Tibial nerve (tissue), 4 donors: ENCODE results near the gene SUGP2. TPM values are rescaled to one million over a fixed set of nuclear protein-coding genes. Genes with fewer than 3 reads are reported as not detected.
A peak's percentile ranks its signal among the peaks of the same experiment; 100 is the strongest.

ENCODE experiments used
- DNase-seq, 2 donors: peaks; one replicate each; pipeline ENCODE4 v3.0.0-alpha.2; 2019; ENCODE audit warnings: low spot score in 2 of 2
- H3K27ac ChIP-seq, 4 donors: fragments of 200-600 bp; sonication (generic) in 3 of 4; one replicate each; pipeline ENCODE4 v1.5.1; 2017 to 2019; ENCODE audit warnings: mild to moderate bottlenecking in 1 of 4
- H3K27me3 ChIP-seq, 2 donors: fragments of 200-600 bp; sonication (generic) in 1 of 2; one replicate each; pipeline versions ENCODE4 v1.5.1 to v1.6.0; 2017 to 2019
- H3K36me3 ChIP-seq, 3 donors: fragments of 200-600 bp; sonication (generic); one replicate each; pipeline ENCODE4 v1.5.1; 2018 to 2019
- H3K4me1 ChIP-seq, 4 donors: fragments of 200-600 bp; sonication (generic) in 3 of 4; one replicate each; pipeline ENCODE4 v1.5.1; 2017 to 2019
- H3K4me3 ChIP-seq, 4 donors: fragments of 200-600 bp; sonication (generic) in 3 of 4; one replicate each; pipeline ENCODE4 v1.5.1; 2017 to 2019; ENCODE audit warnings: mild to moderate bottlenecking in 1 of 4, moderate library complexity in 1 of 4
- H3K9me3 ChIP-seq, 4 donors: fragments of 200-600 bp; sonication (generic) in 3 of 4; one replicate each; pipeline ENCODE4 v1.5.1; 2017 to 2019
- CTCF ChIP-seq, 5 experiments: fragments of 200-600 bp in 3 of 5; fragments of 450-650 bp in 2 of 5; sonication (generic) in 3 of 5; IDR thresholded peaks; one replicate each; pipeline ENCODE4 v1.5.1; 2016 to 2019; ENCODE audit warnings: antibody characterized with exemption in 5 of 5, mild to moderate bottlenecking in 3 of 5, moderate library complexity in 2 of 5
- EP300 ChIP-seq, 2 donors: sonication (generic); formaldehyde crosslinking; IDR thresholded peaks; one replicate each; pipeline ENCODE4 v1.6.1; 2017; ENCODE audit warnings: antibody characterized with exemption in 2 of 2, mild to moderate bottlenecking in 1 of 2
- POLR2A ChIP-seq, 2 donors: fragments of 450-650 bp; IDR thresholded peaks; one replicate each; pipeline ENCODE4 v1.6.1; 2017; ENCODE audit warnings: antibody characterized with exemption in 2 of 2, mild to moderate bottlenecking in 2 of 2, moderate library complexity in 2 of 2
- WGBS, 2 donors: methylation state at CpG; one replicate each; pipeline ENCODE4 v1.1.5; 2018; 5-methylcytosine and 5-hydroxymethylcytosine counted together
- total RNA-seq, 4 donors: library from RNA; depleted of rRNA; stranded (reverse); fragments of >200 nt; gene quantifications; one replicate each; pipeline ENCODE4 v1.1.0, GENCODE V29; 2016

SUGP2 gene
- total RNA-seq, 4 donors from 2014 or later: 50.8 to 95.1 (median 65.1) TPM

DNA sequence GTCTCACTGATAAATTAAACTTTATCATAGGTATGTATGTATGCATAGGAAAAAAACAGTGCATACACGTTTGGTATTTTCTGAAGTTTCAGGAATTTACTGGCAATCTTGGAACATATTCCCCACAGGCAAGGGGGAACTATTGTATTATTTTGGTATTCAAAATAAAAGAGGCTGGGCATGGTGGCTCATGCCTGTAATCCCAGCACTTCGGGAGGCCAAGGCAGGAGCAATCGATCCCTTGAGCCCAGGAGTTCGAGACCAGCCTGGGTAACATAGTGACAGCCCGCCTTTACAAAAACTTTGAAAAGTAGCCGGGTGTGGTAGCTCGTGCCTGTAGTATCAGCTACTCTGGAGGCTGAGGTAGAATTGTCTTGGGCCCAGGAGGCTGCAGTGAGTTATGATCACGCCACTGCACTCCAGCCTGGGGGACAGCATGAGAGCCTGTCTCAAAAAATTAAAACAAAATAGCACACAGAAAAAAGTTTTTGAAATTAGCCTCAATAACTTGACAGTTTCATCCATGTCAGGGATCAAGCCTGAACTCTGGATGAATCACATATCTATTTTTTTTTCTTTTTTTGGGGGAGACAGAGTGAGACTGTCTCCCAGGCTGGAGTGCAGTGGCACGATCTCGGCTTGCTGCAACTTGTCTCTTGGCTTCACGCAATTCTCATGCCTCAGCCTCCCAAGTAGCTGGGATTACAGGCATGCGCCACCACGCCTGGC is 63.2 kb downstream of the SUGP2 start:
- H3K27ac ChIP-seq: peak overlapping the region; percentile 49 to 89 (median 73)
- H3K4me3 ChIP-seq: no peak overlapping the region
- no peaks in the 10 kb centered on the region for H3K9me3 ChIP-seq
- no peak for TF ChIP-seq EP300 (IDR thresholded peaks at IDR 0.05)
- TF ChIP-seq CTCF (IDR thresholded peaks at IDR 0.05): no peak
- TF ChIP-seq POLR2A (IDR thresholded peaks at IDR 0.05): no peak
- H3K36me3 ChIP-seq: no peaks in the 10 kb centered on the region
- no peaks in the 10 kb centered on the region for H3K27me3 ChIP-seq
- 62 to 69% methylated on average over 13 of the region's 13 CpGs for WGBS, 2 donors
- peaks cover 0 to 36% (median 10%) of the 10 kb centered on the region in 4 donors for H3K4me1 ChIP-seq
- no peak for DNase-seq

DNA sequence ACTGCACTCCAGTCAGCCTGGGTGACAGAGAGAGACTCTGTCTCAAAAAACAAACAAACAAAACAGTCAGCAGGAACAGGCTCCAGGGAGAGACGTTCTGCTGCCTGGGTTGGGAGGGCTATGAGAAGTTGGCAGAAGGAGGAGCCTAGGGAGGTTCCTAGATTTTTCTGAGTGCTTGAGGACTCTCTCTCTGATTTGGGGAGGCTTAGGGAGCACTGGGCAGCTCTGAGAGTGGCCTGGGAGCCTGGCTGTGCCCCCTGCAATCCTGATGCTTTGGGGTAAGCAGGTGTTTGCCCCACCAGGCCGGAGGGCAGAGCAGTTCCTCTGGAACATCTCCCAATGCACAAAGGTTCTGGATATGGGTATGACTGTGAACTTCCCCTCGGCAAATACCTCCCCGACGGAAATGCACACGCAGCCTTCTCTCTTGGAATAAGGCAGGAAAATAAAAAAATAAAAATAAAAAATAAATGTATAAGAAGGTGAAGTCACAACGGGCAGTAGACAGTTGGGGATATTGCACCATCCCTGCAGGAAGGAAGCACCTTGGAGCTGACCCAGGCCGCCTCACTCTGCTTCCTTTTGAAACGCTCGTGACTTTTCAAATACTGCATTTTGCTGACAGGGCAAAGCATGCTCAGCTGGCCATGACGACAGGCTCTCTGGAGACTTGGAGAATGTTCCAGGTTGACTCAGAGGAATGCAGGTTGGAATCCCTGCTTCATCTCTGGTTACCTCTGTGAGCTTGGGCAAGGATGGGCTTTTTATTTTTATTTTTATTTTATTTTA is 65.8 kb downstream of the SUGP2 start:
- TF ChIP-seq CTCF (IDR thresholded peaks at IDR 0.05) (no peak), EP300 (IDR thresholded peaks at IDR 0.05) (peak; percentile 76 to 78)
- H3K4me3 ChIP-seq: no peak overlapping the region
- peaks cover 0 to 13% of the 10 kb centered on the region in 2 donors for H3K27me3 ChIP-seq
- peak overlapping the region; percentile 52 to 89 (median 72) for H3K27ac ChIP-seq
- H3K9me3 ChIP-seq: no peaks in the 10 kb centered on the region
- WGBS, 2 donors: 37 to 46% methylated on average over 11 of the region's 11 CpGs
- H3K4me1 ChIP-seq: peaks cover 0 to 30% (median 10%) of the 10 kb centered on the region in 4 donors
- peak; percentile 23 to 57 for DNase-seq
- no peaks in the 10 kb centered on the region for H3K36me3 ChIP-seq

GRCh38 chr19:18966307-18966706 is 67.0 kb downstream of the SUGP2 start:
- Histone ChIP-seq H3K4me1 (peaks cover 0 to 24% (median 8%) of the 10 kb centered on the region in 4 donors), H3K4me3 (no peak overlapping the region), H3K9me3 (no peaks in the 10 kb centered on the region), H3K36me3 (no peaks in the 10 kb centered on the region), H3K27me3 (peaks cover 0 to 25% of the 10 kb centered on the region in 2 donors), H3K27ac (peak overlapping the region in 2 of 4 donors; percentile 78 to 89)
- TF ChIP-seq CTCF (IDR thresholded peaks at IDR 0.05) (no peak), POLR2A (IDR thresholded peaks at IDR 0.05) (no peak), EP300 (IDR thresholded peaks at IDR 0.05) (no peak)
- no peak for DNase-seq
- 36 to 45% methylated on average over 4 of the region's 4 CpGs for WGBS, 2 donors

GRCh38 chr19:18964121-18964520 is 69.2 kb downstream of the SUGP2 start:
- TF ChIP-seq CTCF (IDR thresholded peaks at IDR 0.05): no peak
- no peak for TF ChIP-seq EP300 (IDR thresholded peaks at IDR 0.05)
- TF ChIP-seq POLR2A (IDR thresholded peaks at IDR 0.05): no peak
- H3K9me3 ChIP-seq: no peaks in the 10 kb centered on the region
- no peak overlapping the region for H3K27ac ChIP-seq
- 89 to 90% methylated on average over 9 of the region's 9 CpGs for WGBS, 2 donors
- no peak for DNase-seq
- H3K36me3 ChIP-seq: no peaks in the 10 kb centered on the region
- H3K4me3 ChIP-seq: no peak overlapping the region
- H3K27me3 ChIP-seq: peaks cover 0 to 25% of the 10 kb centered on the region in 2 donors
- peaks cover 0 to 7% (median 0%) of the 10 kb centered on the region in 4 donors for H3K4me1 ChIP-seq
